Ishikawa (cell line): ENCODE data around the gene MYL5.

Source experiments
- CEBPB ChIP-seq: IDR thresholded peaks from 2 replicates; pipeline ENCODE4 v1.6.1; 2012
- CREB1 ChIP-seq: IDR thresholded peaks from 2 replicates; pipeline ENCODE4 v1.6.1; 2012; ENCODE audit warnings: low read depth
- EGR1 ChIP-seq: IDR thresholded peaks from 2 replicates; pipeline ENCODE4 v1.6.1; 2012
- EP300 ChIP-seq: IDR thresholded peaks from 2 replicates; pipeline ENCODE4 v1.6.1; 2012; ENCODE audit warnings: borderline replicate concordance
- RAD21 ChIP-seq: IDR thresholded peaks from 2 replicates; pipeline ENCODE4 v1.6.1; 2012; ENCODE audit warnings: low read depth
- TF ChIP-seq, protein P1 (sequence below): IDR thresholded peaks from 2 replicates; pipeline ENCODE4 v1.6.1; 2012

The MYL5 gene

DNA sequence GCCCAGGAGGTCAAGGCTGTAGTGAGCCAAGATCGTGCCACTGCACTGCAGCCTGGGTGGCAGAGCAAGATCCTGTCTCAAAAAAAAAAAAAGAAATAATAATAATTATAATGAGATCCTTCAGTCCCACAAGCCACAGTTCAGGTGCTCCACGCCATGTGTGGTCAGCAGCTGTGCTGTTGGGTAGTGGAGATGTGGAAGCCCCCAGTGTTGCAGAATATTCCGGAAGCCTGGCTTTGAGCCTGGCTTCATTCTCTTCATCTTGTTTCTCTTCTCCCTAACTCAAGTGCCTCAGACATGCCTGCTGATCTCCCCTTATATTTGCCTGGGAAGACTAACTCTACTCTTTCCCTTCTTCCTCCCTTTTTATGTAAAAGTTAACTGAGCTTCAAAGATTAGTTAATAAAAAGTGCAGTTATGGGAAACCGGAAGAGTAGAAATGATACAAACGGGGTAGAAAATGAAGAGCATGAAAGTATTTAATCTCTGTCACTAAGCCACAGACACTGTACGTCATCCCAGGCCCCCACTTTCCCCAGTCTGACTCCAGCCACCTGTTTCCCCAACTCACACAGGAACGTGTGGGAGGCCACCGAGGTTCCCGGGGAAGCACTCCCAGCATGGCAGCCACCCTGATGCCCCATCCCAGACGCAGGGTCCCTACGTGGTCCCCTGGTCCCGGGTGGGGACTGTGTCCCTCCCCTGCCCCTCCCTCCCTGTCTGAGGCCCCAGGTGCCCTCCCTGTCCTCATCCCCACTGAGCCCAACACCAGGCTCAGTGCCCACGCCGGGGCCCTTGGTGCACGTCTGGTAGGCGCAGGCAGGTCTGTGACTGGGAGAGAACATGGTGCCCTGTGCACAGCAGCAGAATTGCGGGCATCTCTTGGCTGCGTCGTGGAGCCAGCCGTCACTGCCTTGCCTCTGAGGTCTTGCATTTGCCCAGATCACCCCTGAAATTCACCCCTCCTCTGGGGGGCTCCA lies 55.3 kb downstream of the MYL5 start:
- TF ChIP-seq EGR1: no peak
- TF ChIP-seq EP300: no peak
- TF ChIP-seq, protein P1, sequence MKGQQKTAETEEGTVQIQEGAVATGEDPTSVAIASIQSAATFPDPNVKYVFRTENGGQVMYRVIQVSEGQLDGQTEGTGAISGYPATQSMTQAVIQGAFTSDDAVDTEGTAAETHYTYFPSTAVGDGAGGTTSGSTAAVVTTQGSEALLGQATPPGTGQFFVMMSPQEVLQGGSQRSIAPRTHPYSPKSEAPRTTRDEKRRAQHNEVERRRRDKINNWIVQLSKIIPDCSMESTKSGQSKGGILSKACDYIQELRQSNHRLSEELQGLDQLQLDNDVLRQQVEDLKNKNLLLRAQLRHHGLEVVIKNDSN: no peak
- TF ChIP-seq CEBPB: no peak

DNA sequence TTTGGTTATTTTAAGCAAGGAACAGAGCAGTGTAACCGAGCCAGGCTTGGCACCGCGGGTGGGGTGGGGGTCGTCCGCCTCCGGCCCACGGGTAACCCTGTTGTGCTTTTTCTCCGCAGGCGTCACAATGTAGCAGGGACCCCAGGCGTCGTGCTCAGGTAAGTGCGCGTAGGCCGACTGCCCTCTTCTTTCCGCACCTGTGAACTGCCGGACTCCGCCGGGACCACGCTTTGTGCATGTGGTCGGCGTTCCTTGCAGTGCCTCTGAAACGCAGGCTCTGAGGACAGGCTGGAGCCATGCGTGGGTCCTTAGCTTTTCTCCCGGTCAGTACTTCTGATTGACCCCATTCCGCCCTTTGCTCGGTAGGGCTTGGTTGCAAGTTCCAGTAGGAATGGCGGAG lies 56.2 kb downstream of the MYL5 start:
- TF ChIP-seq CREB1: no peak
- no peak for TF ChIP-seq RAD21
- no peak for TF ChIP-seq EGR1
